ENCODE results near the gene SLU7. TPM values are rescaled to one million over a fixed set of nuclear protein-coding genes. Genes with fewer than 3 reads are reported as not detected.

The SLU7 gene
- total and polyA plus RNA-seq, 2 donors (not counting 3 experiments of a cell fraction or from before 2014, with no cell fraction given): 10.2 to 48.2 TPM

DNA sequence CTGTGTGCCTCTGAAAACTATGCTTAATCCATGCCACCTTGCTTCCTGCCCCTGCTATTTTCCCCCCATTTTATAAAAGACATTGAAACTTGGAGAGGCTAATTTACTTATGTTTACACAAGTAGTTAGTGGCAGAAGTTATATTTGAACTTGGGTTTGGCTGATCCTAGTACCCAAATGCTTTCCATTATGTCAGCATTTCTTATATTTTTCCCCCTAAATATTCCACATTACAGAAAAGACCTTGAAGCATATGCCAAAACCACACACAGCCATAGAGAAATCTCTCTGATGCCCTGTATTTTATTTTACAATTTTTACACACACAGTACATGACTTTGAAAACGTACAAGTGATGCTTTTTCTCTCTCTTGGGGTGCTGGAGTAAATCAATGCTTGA is 59.6 kb downstream of the SLU7 start:
- H3K4me2 ChIP-seq (ENCODE audit: insufficient read depth, low read length): no peak overlapping the region
- TF ChIP-seq GATA2 (IDR thresholded peaks at IDR 0.05; ENCODE audit: insufficient read depth, insufficient read length, low read depth, low read length) (no peak), POLR2A (IDR thresholded peaks at IDR 0.05; ENCODE audit: low read depth, low read length) (no peak), FOS (IDR thresholded peaks at IDR 0.05; ENCODE audit: borderline replicate concordance, insufficient read depth, low read length) (no peak), JUN (IDR thresholded peaks at IDR 0.05; ENCODE audit: borderline replicate concordance, insufficient read depth, insufficient read length, low read depth) (no peak), MYC (IDR thresholded peaks at IDR 0.05; ENCODE audit: low read depth, low read length) (no peak), POLR2AphosphoS5 (IDR thresholded peaks at IDR 0.05; ENCODE audit: insufficient read depth, low read depth, low read length) (no peak), EZH2 (IDR thresholded peaks at IDR 0.05; ENCODE audit: borderline replicate concordance, low read depth, low read length, severe bottlenecking) (no peak)
- TF ChIP-seq, protein P1, sequence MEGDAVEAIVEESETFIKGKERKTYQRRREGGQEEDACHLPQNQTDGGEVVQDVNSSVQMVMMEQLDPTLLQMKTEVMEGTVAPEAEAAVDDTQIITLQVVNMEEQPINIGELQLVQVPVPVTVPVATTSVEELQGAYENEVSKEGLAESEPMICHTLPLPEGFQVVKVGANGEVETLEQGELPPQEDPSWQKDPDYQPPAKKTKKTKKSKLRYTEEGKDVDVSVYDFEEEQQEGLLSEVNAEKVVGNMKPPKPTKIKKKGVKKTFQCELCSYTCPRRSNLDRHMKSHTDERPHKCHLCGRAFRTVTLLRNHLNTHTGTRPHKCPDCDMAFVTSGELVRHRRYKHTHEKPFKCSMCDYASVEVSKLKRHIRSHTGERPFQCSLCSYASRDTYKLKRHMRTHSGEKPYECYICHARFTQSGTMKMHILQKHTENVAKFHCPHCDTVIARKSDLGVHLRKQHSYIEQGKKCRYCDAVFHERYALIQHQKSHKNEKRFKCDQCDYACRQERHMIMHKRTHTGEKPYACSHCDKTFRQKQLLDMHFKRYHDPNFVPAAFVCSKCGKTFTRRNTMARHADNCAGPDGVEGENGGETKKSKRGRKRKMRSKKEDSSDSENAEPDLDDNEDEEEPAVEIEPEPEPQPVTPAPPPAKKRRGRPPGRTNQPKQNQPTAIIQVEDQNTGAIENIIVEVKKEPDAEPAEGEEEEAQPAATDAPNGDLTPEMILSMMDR (IDR thresholded peaks at IDR 0.05; ENCODE audit: extremely low read depth in 1 of 2, insufficient read depth in 1 of 2, low read depth in 1 of 2, low read length in 2 of 2): no peak
- TF ChIP-seq, protein P2, sequence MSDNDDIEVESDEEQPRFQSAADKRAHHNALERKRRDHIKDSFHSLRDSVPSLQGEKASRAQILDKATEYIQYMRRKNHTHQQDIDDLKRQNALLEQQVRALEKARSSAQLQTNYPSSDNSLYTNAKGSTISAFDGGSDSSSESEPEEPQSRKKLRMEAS (IDR thresholded peaks at IDR 0.05; ENCODE audit: insufficient read depth, insufficient read length): no peak
- no TSS peak for BruUV-seq (replicated peaks)
- H3K4me3 ChIP-seq (replicated peaks in 1 of 3; ENCODE audit: insufficient read depth in 1 of 3, low read depth in 1 of 3, low read length in 3 of 3): no peak overlapping the region
- H3K27ac ChIP-seq (ENCODE audit: insufficient read depth, low read depth, low read length): no peak overlapping the region
- dilution Hi-C loops (cut with MboI; ENCODE audit: extremely low pct_ligation_motif_present, low sequenced_read_pairs) (no loop called here), intact Hi-C loops (cut with micrococcal nuclease) (no loop called here)
- ChIA-PET CTCF (interaction anchor here (1.6 kb wide), 1 partner anchor 337 kb away, joined by 3 read pairs; no protein-coding TSS in a partner anchor), POLR2A (no interaction called here)
- no peak for DNase-seq (ENCODE audit: low read depth, low spot score)
- H3K9me3 ChIP-seq (replicated peaks; ENCODE audit: control insufficient read depth, insufficient read depth, low read length): no peaks in the 10 kb centered on the region
- no peaks in the 10 kb centered on the region for H3K36me3 ChIP-seq (ENCODE audit: control insufficient read depth in 2 of 2, extremely low read depth in 1 of 2, insufficient read depth in 2 of 2, low read length in 2 of 2)
- FAIRE-seq: no peak
- no peaks in the 10 kb centered on the region for H3K4me1 ChIP-seq (ENCODE audit: control insufficient read depth, extremely low read depth, insufficient read depth, low read length)
- H3K27me3 ChIP-seq (ENCODE audit: control insufficient read depth in 2 of 2, insufficient read depth in 2 of 2, low read length in 2 of 2): peaks cover 0 to 9% of the 10 kb centered on the region in 2 experiments
- H3K79me2 ChIP-seq (ENCODE audit: control insufficient read depth, insufficient read depth, low read length): no peaks in the 10 kb centered on the region
- no peak overlapping the region for H3K9ac ChIP-seq (replicated peaks; ENCODE audit: extremely low read depth, insufficient read depth, low read length)
- no peaks in the 10 kb centered on the region for H3K9me1 ChIP-seq (replicated peaks; ENCODE audit: control insufficient read depth, extremely low read depth, insufficient read depth, low read length)
- H4K20me1 ChIP-seq (replicated peaks; ENCODE audit: control insufficient read depth, extremely low read depth, insufficient read depth, low read length): no peaks in the 10 kb centered on the region
- H2AFZ ChIP-seq (ENCODE audit: low read depth, low read length): no peak overlapping the region
